Keratinocyte (primary cell): ENCODE measurements around the gene IL6R. TPM values are rescaled to one million over a fixed set of nuclear protein-coding genes. Genes with fewer than 3 reads are reported as not detected.
A peak's percentile ranks its signal among the peaks of the same experiment; 100 is the strongest.

Source experiments
- DNase-seq: peaks from one replicate; pipeline ENCODE4 v3.0.0-alpha.2; 2011; ENCODE audit warnings: low read depth, missing footprints, low spot score
- FAIRE-seq: peaks from 2 replicates; lab custom pipeline; 2011; peaks lifted over from hg19 to GRCh38; lab: Jason Lieb, UNC
- H2AFZ ChIP-seq: 2 replicates; pipeline ENCODE4 v1.6.0; 2012; ENCODE audit warnings: low read length, control low read depth, inconsistent platforms; ENCODE audit not compliant: control insufficient read depth
- H3K27ac ChIP-seq: 2 replicates; pipeline ENCODE4 v1.5.1; 2011; ENCODE audit warnings: low read length; ENCODE audit not compliant: control insufficient read depth, insufficient read depth
- H3K27me3 ChIP-seq: 3 replicates; pipeline ENCODE4 v1.6.0; 2011; ENCODE audit warnings: low read length; ENCODE audit not compliant: control insufficient read depth, insufficient read depth; ENCODE audit errors: extremely low read depth
- H3K36me3 ChIP-seq, 2 experiments: 2 replicates in 1 of 2; 3 replicates in 1 of 2; pipeline ENCODE4 v1.5.1; 2011; ENCODE audit warnings: low read length in 2 of 2, mild to moderate bottlenecking in 1 of 2; ENCODE audit not compliant: control insufficient read depth in 2 of 2, insufficient read depth in 2 of 2; ENCODE audit errors: extremely low read depth in 1 of 2
- H3K4me1 ChIP-seq: 3 replicates; pipeline ENCODE4 v1.5.1; 2011; ENCODE audit warnings: low read length; ENCODE audit not compliant: control insufficient read depth, insufficient read depth; ENCODE audit errors: extremely low read depth
- H3K4me2 ChIP-seq: 3 replicates; pipeline ENCODE4 v1.6.0; 2011; ENCODE audit warnings: low read depth, low read length; ENCODE audit not compliant: control insufficient read depth, insufficient read depth; ENCODE audit errors: extremely low read depth
- H3K4me3 ChIP-seq, 3 experiments: fragments of 200-600 bp in 1 of 3; sonication (generic) in 1 of 3; 2 replicates in 2 of 3; 3 replicates in 1 of 3; pipeline ENCODE4 v1.5.1; 2011 to 2016; ENCODE audit warnings: low read length in 3 of 3, mild to moderate bottlenecking in 3 of 3, control low read depth in 2 of 3, inconsistent platforms in 1 of 3, low read depth in 1 of 3, mixed read lengths in 1 of 3, mixed run types in 1 of 3, moderate library complexity in 1 of 3; ENCODE audit not compliant: control insufficient read depth in 2 of 3, insufficient read depth in 2 of 3; ENCODE audit errors: extremely low read depth in 1 of 3
- H3K79me2 ChIP-seq: 2 replicates; pipeline ENCODE4 v1.6.0; 2012; ENCODE audit warnings: low read length; ENCODE audit not compliant: control insufficient read depth, insufficient read depth
- H3K9ac ChIP-seq: 3 replicates; pipeline ENCODE4 v1.6.0; 2011; ENCODE audit warnings: low read length; ENCODE audit not compliant: control insufficient read depth, insufficient read depth; ENCODE audit errors: extremely low read depth
- H3K9me1 ChIP-seq: 3 replicates; pipeline ENCODE4 v1.6.0; 2011; ENCODE audit warnings: low read length; ENCODE audit not compliant: control insufficient read depth, insufficient read depth; ENCODE audit errors: extremely low read depth
- H3K9me3 ChIP-seq: 2 replicates; pipeline ENCODE4 v1.5.1; 2012; ENCODE audit warnings: low read depth, low read length; ENCODE audit not compliant: control insufficient read depth
- H4K20me1 ChIP-seq: 3 replicates; pipeline ENCODE4 v1.6.0; 2011; ENCODE audit warnings: low read length; ENCODE audit not compliant: control insufficient read depth, insufficient read depth; ENCODE audit errors: extremely low read depth
- EZH2 ChIP-seq: IDR thresholded peaks from one replicate; pipeline ENCODE4 v1.6.1; 2012; ENCODE audit warnings: inconsistent platforms, mild to moderate bottlenecking, low read length, moderate library complexity
- dilution Hi-C: fragments of 300-500 bp; cut with MboI; formaldehyde crosslinking; loops from one replicate; pipeline ENCODE4 v1.7.0; 2020; ENCODE audit warnings: low sequenced_read_pairs; ENCODE audit not compliant: extremely low pct_ligation_motif_present
- polyA plus RNA-seq, 5 experiments: library from polyadenylated mRNA; depleted of rRNA in 3 of 5; stranded (reverse) in 3 of 5; stranded (forward) in 1 of 5; unstranded in 1 of 5; fragments of >200 nt; gene quantifications; 1 replicate in 1 of 5; 2 replicates in 3 of 5; 3 replicates in 1 of 5; pipeline versions ENCODE4 v1.2.1 to v1.2.3, GENCODE V29; 2011 to 2012; ENCODE audit warnings: missing spikeins in 2 of 5, low read depth in 1 of 5, low replicate concordance in 1 of 5
- TF ChIP-seq, protein P1 (sequence below), 3 experiments: IDR thresholded peaks in 1 of 3; conservative IDR thresholded peaks in 1 of 3; optimal IDR thresholded peaks in 1 of 3; 2 replicates in 2 of 3; 3 replicates in 1 of 3; pipeline versions ENCODE3 to v1.5.1; 2011; ENCODE audit warnings: low read length in 3 of 3, mild to moderate bottlenecking in 3 of 3, moderate library complexity in 2 of 3, control low read depth in 1 of 3, inconsistent platforms in 1 of 3; ENCODE audit not compliant: insufficient read depth in 2 of 3; ENCODE audit errors: extremely low read depth in 1 of 3

IL6R gene
- polyA plus RNA-seq, 1 donor (not counting 4 experiments of a cell fraction or from before 2014, with no cell fraction given): 12.6 TPM

DNA sequence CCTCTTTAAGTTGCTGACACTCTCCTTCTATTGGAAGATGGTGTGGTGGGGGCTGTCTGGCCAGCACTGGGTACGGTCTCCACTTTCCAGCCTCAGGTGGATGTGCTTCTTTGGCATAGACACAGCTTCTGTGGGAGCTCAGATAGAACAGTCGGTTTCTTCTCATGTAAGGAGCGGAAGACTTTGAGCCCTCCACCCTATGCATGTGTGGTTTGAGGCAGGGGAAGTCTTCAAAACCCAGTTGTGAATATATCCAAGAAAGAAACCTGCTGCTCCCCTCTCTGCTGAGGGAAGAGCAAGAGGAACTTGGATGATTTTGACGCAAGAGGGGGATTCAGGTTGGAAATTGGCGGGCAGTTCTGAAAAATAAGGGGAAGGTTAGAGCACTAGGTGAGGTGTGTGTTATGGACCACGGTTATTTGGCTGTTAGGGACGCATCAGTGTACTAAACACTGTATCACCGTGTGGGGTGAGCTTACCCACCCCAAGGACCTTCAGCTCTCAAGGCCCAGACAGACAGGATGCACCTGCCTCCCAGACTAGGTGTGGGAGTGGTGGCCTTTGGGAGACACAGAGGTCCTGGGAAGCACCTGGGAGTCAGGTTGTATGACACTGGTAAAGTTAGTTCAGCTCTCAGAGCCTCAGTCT is 36.2 kb downstream of the IL6R start:
- Histone ChIP-seq H2AFZ (no peak overlapping the region), H3K79me2 (no peaks in the 10 kb centered on the region), H3K4me1 (peaks cover 20% of the 10 kb centered on the region), H3K27ac (no peak overlapping the region), H3K36me3 (peaks cover 2 to 8% of the 10 kb centered on the region in 2 experiments), H3K27me3 (no peaks in the 10 kb centered on the region), H3K9ac (no peak overlapping the region), H3K9me3 (no peaks in the 10 kb centered on the region), H3K4me2 (no peak overlapping the region), H4K20me1 (no peaks in the 10 kb centered on the region), H3K4me3 (no peak overlapping the region), H3K9me1 (no peaks in the 10 kb centered on the region)
- FAIRE-seq (no peak), DNase-seq (no peak)
- dilution Hi-C loops: no loop called here
- TF ChIP-seq EZH2: no peak
- TF ChIP-seq, protein P1, sequence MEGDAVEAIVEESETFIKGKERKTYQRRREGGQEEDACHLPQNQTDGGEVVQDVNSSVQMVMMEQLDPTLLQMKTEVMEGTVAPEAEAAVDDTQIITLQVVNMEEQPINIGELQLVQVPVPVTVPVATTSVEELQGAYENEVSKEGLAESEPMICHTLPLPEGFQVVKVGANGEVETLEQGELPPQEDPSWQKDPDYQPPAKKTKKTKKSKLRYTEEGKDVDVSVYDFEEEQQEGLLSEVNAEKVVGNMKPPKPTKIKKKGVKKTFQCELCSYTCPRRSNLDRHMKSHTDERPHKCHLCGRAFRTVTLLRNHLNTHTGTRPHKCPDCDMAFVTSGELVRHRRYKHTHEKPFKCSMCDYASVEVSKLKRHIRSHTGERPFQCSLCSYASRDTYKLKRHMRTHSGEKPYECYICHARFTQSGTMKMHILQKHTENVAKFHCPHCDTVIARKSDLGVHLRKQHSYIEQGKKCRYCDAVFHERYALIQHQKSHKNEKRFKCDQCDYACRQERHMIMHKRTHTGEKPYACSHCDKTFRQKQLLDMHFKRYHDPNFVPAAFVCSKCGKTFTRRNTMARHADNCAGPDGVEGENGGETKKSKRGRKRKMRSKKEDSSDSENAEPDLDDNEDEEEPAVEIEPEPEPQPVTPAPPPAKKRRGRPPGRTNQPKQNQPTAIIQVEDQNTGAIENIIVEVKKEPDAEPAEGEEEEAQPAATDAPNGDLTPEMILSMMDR (optimal IDR thresholded peaks at IDR 0.05 in 1 of 3, IDR thresholded peaks at IDR 0.05 in 1 of 3, conservative IDR thresholded peaks at IDR 0.05 in 1 of 3; ENCODE audit: extremely low read depth in 1 of 3, insufficient read depth in 2 of 3, low read length in 3 of 3): no peak

DNA sequence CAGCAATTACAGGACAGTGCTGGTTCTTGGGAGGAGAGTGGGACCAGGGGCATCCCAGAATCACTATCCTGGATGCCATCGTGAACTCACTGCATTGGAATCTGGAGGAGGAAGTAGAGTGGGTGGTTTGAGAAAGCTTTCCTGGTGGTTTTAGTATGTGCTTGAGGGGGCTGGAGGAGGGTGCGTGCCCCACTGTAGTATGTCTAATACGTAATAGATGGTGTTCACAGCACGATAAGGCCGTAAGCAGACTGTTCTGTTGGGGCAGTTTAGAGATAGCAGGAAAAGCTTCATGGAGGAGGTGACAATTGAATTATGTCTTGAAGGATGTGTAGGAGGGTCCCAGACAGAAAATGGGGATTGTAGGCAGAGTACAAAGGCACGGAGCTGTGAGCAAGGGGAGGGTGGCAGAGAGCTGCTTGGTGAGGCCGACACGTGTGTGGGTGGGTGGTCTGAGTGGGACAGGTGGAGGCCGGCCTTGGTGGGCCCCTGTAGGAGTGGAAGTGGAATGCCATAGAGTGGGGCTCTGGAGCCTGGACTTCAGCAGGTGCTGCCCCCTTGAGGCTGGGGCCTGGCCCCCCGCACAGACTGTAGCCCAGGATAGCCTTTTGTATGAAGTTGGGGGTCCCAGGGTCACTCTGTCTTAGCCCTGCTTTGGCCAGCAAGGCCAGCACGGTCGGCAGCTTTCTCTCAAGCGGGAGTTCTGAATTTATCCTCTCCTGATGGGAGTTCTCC is 37.0 kb downstream of the IL6R start:
- Histone ChIP-seq H3K27me3 (no peaks in the 10 kb centered on the region), H3K4me3 (no peak overlapping the region), H3K27ac (no peak overlapping the region), H4K20me1 (no peaks in the 10 kb centered on the region), H3K4me2 (no peak overlapping the region), H3K36me3 (peaks cover 2 to 8% of the 10 kb centered on the region in 2 experiments), H3K9ac (no peak overlapping the region), H2AFZ (no peak overlapping the region), H3K4me1 (peaks cover 13% of the 10 kb centered on the region), H3K9me1 (no peaks in the 10 kb centered on the region), H3K9me3 (no peaks in the 10 kb centered on the region), H3K79me2 (no peaks in the 10 kb centered on the region)
- FAIRE-seq (no peak), DNase-seq (no peak)
- dilution Hi-C loops: no loop called here
- TF ChIP-seq EZH2: no peak
- TF ChIP-seq, protein P1 (optimal IDR thresholded peaks at IDR 0.05 in 1 of 3, IDR thresholded peaks at IDR 0.05 in 1 of 3, conservative IDR thresholded peaks at IDR 0.05 in 1 of 3; ENCODE audit: extremely low read depth in 1 of 3, insufficient read depth in 2 of 3, low read length in 3 of 3): peak in 2 of 3 experiments; percentile 12 to 47
